Iris pigment epithelial cell (primary cell): Measurements from ENCODE around the gene PANK2.
"Not testable (repeated sequence)": the region's sequence is repeated elsewhere in the genome, so short reads cannot be mapped to it uniquely, and the experiment has no call there.

Experiments used
- DNase-seq: peaks from one replicate; pipeline ENCODE4 v3.0.0-alpha.2; 2011; ENCODE audit warnings: low read depth

Gene PANK2

GRCh38 chr20:3869839-3870634 is 19.1 kb upstream of the PANK2 start:
- DNase-seq: no peak

DNA sequence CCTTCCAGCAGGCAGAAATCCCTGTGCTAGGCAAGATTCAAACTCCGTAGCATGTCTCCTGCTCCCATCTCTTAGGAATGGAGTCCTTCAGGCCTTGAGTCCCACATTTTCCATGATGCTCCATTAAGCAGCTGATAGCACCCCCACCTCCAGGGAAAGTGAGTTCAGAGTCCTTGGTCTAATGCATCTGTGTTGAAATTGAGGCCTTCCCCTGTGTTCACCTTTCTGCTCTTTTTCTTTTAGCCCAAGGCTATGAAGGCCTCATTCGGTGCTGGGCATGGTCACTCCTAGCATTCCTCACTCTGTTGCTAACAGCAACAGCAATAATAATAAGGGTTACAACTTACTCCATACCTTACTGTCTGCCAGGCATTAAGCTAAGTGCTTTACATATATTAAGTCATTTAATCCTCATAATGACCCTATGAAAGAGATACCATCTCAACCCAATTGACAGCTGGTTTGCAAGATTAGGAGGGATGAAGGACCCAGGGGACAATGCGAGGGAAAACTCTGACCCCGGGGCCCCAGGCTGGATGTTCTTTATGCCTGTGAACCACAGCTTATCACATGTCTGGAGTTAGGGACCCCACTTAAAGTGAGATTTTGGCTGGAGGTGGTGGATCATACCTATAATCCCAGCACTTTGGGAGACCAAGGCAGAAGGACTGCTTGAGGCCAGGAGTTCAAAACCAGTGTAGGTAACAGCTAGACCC is 17.5 kb upstream of the PANK2 start:
- no peak for DNase-seq

DNA sequence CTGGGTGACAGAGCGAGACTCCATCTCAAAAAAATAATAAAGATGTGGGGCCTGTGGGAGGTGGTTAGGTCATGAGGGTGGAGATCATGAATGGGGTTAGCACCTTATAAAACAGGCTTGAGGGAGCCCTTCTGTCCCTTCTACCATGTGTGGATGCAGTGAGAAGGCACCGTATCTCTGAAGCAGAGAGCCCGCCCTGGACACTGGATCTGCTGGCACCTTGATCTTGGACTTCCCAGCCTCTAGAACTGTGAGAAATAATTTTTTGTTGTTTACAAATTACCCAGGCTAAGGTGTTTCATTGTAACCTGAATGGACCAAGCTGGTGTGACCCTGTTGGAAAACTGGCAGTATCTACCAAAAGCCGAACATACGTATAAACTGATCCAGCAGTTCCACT is 15.7 kb upstream of the PANK2 start:
- no peak for DNase-seq

GRCh38 chr20:3874194-3874844 is 14.9 kb upstream of the PANK2 start:
- DNase-seq: no peak

DNA sequence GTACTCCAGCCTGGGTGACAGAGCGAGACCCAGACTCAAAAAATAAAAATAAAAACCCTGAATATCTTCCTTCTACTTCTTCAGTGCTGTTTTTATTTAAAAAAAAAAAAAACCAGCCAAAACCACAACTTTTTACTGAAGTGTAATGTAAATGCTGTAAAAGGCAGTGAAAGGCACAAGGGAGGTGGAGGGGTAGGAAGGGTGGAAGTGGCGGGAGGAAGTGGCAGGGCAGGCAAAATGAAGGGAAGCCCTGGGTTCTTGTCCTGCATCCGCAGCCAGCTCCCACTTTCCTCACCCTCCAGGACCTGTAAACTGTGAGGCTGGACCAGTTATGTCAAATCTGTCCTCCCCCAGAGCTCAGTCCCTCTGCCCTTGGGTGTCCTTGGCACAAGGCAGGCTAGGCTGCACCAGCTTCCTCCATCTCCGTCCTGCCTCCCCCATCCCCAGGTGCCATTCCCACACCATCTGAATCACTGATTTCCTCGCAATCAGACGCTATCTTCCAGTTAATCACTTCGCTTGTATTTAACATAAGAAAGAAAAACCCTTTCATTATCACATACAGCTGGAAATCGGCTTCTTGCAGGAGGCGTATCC is 13.7 kb upstream of the PANK2 start:
- DNase-seq: no peak

DNA sequence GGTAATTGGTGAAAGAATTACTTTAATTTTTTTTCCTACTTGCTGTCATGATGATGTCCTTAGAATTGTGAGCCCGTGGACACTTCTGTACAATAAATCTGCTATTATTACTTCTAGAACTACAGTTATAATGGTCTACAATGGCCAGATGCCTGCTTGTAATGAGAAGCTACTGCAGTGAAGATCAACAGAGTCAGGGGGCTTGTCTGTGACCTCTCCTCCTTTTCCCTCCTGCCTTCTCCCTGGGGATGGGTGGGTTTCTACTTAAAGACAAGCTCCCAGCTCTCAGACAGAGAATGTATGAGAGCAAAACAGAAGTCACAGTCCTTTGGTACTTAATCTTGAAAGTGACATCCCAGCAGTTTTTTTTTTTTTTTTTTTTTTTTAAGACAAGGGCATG is 13.2 kb upstream of the PANK2 start:
- no peak for DNase-seq

DNA sequence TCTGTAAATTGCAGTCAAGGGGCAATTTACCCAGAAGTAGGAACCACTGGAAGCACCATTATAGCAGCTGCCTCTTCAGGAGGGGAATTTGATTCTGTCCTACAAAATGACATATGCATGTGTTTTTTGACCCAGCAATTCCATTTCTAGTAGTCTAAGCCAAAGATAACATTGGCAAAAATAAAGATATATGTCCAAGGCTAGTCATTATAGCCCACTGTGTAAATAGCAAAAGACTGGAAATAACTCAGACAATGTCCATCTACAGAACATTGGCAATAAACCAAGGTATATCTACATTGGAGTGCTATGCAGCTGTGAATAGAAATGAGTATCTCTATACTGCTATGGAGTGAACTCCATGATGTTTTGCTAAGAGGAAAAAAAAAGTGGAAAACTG is 12.5 kb upstream of the PANK2 start:
- no peak for DNase-seq

DNA sequence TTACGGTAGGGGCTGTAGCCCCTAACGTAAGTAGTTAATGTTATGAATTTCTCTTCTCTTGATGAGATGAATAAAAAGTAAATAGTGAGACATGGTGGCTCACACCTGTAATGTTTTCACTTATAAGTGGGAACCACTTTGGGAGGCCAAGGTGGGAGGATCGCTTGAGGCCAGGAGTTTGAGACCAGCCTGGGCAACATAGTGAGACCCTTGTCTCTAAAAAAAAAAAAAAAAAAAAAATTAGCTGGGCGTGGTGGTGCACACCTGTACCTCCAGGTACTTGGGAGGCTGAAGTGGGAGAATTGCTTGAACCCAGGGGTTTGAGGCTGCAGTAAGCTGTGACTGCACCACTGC is 10.3 kb upstream of the PANK2 start:
- DNase-seq: not testable (repeated sequence)

- no peak for DNase-seq
Observed at GRCh38 chr20:3885715-3886114, 3.5 kb upstream of the PANK2 start.

- DNase-seq: no peak
Observed at GRCh38 chr20:3887876-3888620, 1.1 kb upstream of the PANK2 start.

- DNase-seq: no peak
Observed at GRCh38 chr20:3889489-3890397, 556 bp downstream of the PANK2 start.

DNA sequence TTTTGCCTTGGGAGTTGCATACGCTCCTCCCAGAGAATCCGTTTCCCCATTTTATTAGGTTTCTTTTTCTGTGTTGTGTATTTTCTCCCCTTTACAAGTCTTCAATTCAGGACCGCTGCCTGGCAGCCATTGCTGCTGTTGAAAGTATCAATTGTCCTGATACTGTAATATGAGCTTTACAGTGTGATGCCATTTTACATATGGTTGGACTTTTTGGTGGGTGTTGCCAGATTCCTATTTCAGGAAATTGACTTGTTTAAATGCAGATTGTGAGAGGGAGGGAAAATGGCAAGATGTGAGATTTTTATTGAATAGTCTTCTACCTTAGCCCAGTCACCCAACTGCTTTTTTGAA is 1.2 kb downstream of the PANK2 start:
- DNase-seq: peak; percentile 39

DNA sequence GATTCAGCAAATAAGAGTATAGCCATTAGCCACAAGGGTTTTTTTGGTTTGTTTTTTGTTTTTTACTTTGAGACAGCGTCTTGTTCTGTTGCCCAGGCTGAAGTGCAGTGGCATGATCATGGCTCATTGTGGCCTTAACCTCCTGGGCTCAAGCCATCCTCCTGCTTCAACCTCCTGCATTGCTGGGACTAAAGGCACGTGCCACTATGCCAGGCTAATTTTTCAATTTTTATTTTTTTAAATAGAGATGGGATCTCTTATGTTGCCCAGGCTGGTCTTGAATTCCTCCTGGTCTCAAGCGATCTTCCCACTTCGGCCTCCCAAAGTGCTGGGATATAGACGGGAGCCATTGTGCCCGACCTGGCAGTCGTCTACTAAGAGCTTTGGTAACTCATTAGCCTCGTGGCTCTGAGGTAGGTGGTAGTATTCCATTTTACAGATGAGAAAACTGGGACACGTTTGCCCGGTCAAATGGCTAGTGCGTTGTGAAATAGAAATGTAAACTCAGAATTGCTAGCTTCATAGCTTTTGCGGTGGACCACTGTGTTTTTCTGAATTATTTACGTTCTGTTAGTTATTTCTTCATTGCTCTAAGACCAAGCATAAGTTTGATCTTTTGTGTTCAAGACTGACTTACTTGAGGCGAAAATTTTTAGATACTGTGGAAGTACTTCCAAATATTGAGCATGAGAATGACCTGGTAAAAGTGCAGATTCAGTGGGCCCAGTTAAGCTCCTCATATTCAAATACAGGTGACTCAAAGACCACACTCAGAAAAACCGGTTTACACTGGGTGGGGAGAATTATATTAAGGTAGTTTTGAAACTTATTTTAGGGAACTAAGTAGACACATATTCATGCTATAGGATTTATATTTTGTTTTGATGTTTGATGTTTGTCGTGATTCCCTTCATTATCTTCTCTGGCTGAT is 2.1 kb downstream of the PANK2 start:
- DNase-seq: no peak

- DNase-seq: no peak
Observed at GRCh38 chr20:3894796-3895195, 5.6 kb downstream of the PANK2 start.

DNA sequence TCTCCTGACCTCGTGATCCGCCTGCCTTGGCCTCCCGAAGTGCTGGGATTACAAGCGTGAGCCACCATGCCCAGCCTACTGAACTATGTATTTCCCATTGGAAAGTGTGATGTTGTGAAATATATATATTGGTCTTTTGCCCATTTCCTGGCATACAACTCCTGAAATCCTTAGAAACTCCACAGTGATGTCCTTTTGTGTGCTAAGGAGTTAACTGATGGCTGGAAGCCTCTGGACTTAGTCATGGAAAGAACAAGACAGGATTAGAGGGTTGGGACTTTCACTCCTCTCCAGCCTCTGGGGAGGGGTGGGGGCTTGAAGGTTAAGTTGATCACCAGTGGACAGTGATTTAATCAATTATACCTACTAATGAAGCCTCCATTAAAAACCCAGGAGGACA is 7.1 kb downstream of the PANK2 start:
- no peak for DNase-seq

DNA sequence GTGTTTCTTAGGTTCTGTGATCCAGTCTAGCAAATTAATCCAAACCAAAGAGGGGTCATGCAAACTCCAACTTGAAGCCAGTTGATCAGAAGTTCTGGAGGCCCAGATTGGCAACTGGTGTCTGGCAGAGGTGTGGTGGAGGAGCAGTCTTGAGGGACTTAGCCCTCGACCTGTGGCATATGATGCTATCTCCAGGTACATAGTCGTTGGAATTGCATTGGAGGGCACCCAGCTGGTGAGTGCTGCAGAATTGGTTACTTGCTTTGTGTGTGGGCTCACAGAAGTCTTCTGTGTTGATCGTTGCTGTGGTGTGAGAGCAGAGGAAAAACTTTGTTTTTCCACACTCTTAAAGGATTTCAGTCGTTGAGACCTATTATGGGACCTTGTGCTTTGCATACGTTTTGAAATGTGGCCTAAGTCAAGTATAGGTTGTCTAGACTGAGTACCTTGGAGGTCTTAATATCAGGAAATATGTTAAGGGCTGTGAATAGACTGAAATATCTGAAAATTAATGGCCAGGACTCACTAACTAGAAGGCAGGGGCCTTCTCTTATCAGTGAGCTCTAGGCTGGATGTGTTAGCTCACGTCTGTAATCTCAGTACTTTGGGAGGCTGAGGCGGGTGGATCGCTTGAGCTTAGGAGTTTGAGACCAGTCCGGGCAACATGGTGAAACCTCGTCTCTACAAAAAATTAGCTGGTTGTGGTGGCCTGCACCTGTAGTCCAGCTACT is 7.8 kb downstream of the PANK2 start:
- no peak for DNase-seq

GRCh38 chr20:3898181-3898580 is 9.0 kb downstream of the PANK2 start:
- not testable (repeated sequence) for DNase-seq

GRCh38 chr20:3898639-3899038 is 9.5 kb downstream of the PANK2 start:
- no peak for DNase-seq

DNA sequence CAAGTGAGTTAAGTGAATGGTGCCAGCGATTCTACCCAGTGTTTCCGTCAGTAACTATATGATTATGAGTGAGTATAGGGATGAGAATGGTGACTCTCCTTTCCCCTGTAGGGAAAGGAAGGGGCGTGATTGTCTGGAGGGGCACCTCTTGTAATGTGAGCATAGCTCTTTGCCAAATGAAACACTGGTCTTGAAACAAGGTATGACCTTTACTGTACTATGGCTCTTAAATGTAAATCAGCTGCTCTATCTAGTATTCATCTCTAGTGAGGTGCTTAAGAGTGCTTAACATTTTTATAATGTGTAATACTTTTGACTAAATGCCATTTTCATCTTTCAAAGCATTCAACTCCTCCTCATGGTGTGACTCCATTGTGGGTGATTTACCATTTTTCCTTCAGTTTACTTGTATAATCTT is 11.0 kb downstream of the PANK2 start:
- no peak for DNase-seq
